ENCODE results near the gene ZSCAN10. TPM values are rescaled to one million over a fixed set of nuclear protein-coding genes. Genes with fewer than 3 reads are reported as not detected.
A peak's percentile ranks its signal among the peaks of the same experiment; 100 is the strongest.

ZSCAN10 gene
- total and polyA plus RNA-seq, 2 of the 13 experiments (the other 11 are each of a cell fraction or from before 2014, with no cell fraction given): not detected

DNA sequence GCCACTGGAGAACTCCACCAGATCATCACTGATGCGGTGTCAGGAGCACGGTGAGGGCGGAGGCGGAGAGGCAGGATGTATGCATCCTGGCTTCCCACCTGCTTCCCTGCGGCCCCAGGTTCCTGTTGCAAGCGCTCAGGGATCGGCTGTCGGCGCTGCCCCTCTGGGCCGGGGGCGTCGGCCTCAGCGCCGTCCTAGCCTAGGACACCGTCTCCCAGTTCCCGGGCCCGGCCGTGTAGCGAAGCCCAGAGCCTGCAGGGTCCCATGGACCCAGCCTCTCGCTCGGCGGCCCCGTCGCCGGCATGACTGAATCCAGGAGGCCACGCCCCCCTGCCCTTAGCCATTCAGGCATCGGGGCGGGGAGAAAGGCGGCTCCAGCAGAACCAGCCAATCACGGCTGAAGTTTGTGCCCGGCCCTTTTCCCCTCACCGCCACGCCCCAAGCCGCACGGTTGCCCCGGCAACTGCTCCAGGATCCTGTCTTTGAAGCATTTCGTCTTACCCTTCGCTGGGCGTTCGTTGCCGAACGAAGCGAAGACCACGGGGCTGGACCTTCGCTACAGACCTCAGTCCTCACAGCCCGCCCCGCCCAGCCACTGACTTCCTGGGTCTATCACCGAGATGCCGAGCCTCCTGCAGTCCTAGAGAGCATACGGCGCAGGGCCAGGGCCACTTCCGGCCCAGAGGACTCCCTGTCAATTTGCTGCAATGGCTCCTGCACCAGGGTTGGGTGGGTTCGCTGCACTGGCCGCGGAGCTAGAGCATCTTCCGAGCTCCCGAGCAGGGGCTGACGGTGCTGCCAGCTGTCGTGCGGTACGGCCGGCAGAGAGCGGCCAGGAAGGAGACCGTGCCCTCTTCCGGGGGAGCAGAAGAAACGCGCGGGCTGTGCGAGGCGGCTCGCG lies 25.1 kb upstream of the ZSCAN10 start (continued):
- TF ChIP-seq REPIN1 (CRISPR knock-in tag; IDR thresholded peaks at IDR 0.05; ENCODE audit: borderline replicate concordance, low read depth) (no peak), SALL2 (CRISPR knock-in tag; IDR thresholded peaks at IDR 0.05) (no peak), ZNF572 (CRISPR knock-in tag; IDR thresholded peaks at IDR 0.05) (0 out of 2 replicates have a peak, but pooled peaks have one; percentile 12), ZNF589 (CRISPR knock-in tag; conservative IDR thresholded peaks at IDR 0.05) (peak; percentile 17; the same call in 1 of the 2 replicates), ZNF775 (CRISPR knock-in tag; IDR thresholded peaks at IDR 0.05; ENCODE audit: borderline replicate concordance) (no peak), RXRA (CRISPR knock-in tag; IDR thresholded peaks at IDR 0.05) (peak; percentile 31; the same call in 1 of the 2 replicates), ZBTB42 (CRISPR knock-in tag; IDR thresholded peaks at IDR 0.05) (no peak), ELF4 (CRISPR knock-in tag; IDR thresholded peaks at IDR 0.05; ENCODE audit: borderline replicate concordance) (no peak), ESRRA (CRISPR knock-in tag; IDR thresholded peaks at IDR 0.05; ENCODE audit: low read depth) (peak; percentile 23; the same call in 1 of the 2 replicates), ASH2L (IDR thresholded peaks at IDR 0.05; ENCODE audit: insufficient read length, low read depth, low read length) (peak; percentile 67), KLF6 (CRISPR knock-in tag; IDR thresholded peaks at IDR 0.05) (no peak), YEATS2 (CRISPR knock-in tag; IDR thresholded peaks at IDR 0.05; ENCODE audit: borderline replicate concordance) (peak; percentile 65; the same call in 1 of the 2 replicates), ZNF543 (CRISPR knock-in tag; IDR thresholded peaks at IDR 0.05) (no peak), ARNTL (CRISPR knock-in tag; IDR thresholded peaks at IDR 0.05) (no peak), DBP (CRISPR knock-in tag; IDR thresholded peaks at IDR 0.05; ENCODE audit: not compliant biosample characterization) (no peak), ZBTB20 (CRISPR knock-in tag; IDR thresholded peaks at IDR 0.05; ENCODE audit: borderline replicate concordance, low read depth) (0 out of 2 replicates have a peak, but pooled peaks have one; percentile 59), NFATC3 (CRISPR knock-in tag; IDR thresholded peaks at IDR 0.05) (peak; percentile 64; the same call in 1 of the 2 replicates), ZMAT3 (CRISPR knock-in tag; conservative IDR thresholded peaks at IDR 0.05) (peak; percentile 48; the same call in 1 of the 2 replicates), LBX2 (CRISPR knock-in tag; IDR thresholded peaks at IDR 0.05; ENCODE audit: borderline replicate concordance) (0 out of 2 replicates have a peak, but pooled peaks have one; percentile 27), ZNF773 (CRISPR knock-in tag; IDR thresholded peaks at IDR 0.05; ENCODE audit: borderline replicate concordance) (no peak)
- TF ChIP-seq, protein P1, sequence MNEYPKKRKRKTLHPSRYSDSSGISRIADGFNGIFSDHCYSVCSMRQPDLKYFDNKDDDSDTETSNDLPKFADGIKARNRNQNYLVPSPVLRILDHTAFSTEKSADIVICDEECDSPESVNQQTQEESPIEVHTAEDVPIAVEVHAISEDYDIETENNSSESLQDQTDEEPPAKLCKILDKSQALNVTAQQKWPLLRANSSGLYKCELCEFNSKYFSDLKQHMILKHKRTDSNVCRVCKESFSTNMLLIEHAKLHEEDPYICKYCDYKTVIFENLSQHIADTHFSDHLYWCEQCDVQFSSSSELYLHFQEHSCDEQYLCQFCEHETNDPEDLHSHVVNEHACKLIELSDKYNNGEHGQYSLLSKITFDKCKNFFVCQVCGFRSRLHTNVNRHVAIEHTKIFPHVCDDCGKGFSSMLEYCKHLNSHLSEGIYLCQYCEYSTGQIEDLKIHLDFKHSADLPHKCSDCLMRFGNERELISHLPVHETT (CRISPR knock-in tag; conservative IDR thresholded peaks at IDR 0.05): no peak
- TF ChIP-seq, protein P2, sequence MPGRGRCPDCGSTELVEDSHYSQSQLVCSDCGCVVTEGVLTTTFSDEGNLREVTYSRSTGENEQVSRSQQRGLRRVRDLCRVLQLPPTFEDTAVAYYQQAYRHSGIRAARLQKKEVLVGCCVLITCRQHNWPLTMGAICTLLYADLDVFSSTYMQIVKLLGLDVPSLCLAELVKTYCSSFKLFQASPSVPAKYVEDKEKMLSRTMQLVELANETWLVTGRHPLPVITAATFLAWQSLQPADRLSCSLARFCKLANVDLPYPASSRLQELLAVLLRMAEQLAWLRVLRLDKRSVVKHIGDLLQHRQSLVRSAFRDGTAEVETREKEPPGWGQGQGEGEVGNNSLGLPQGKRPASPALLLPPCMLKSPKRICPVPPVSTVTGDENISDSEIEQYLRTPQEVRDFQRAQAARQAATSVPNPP (CRISPR knock-in tag; IDR thresholded peaks at IDR 0.05): no peak
- TF ChIP-seq, protein P3, sequence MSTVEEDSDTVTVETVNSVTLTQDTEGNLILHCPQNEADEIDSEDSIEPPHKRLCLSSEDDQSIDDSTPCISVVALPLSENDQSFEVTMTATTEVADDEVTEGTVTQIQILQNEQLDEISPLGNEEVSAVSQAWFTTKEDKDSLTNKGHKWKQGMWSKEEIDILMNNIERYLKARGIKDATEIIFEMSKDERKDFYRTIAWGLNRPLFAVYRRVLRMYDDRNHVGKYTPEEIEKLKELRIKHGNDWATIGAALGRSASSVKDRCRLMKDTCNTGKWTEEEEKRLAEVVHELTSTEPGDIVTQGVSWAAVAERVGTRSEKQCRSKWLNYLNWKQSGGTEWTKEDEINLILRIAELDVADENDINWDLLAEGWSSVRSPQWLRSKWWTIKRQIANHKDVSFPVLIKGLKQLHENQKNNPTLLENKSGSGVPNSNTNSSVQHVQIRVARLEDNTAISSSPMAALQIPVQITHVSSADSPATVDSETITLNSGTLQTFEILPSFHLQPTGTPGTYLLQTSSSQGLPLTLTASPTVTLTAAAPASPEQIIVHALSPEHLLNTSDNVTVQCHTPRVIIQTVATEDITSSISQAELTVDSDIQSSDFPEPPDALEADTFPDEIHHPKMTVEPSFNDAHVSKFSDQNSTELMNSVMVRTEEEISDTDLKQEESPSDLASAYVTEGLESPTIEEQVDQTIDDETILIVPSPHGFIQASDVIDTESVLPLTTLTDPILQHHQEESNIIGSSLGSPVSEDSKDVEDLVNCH (CRISPR knock-in tag; IDR thresholded peaks at IDR 0.05): no peak
